Natural killer cell (primary cell): ENCODE measurements around the gene ZMIZ1. TPM values are rescaled to one million over a fixed set of nuclear protein-coding genes. Genes with fewer than 3 reads are reported as not detected.

Experiments used
- ATAC-seq, 3 donors: fragments of 150-1000 bp in 2 of 3; fragments of 200-7000 bp in 1 of 3; cut with Tn5 transposase; 1 replicate in 1 of 3; 2 replicates in 2 of 3; pipeline ENCODE4 v1.10.0; 2021; ENCODE audit warnings: mild to moderate bottlenecking in 2 of 3, moderate library complexity in 2 of 3
- DNase-seq, 2 donors: peaks; one replicate each; pipeline versions ENCODE4 v3.0.0 to v3.0.0-alpha.2; 2013 to 2021; ENCODE audit warnings: mixed read lengths in 1 of 2
- H3K27ac ChIP-seq: one replicate; pipeline ENCODE4 v1.5.1; 2013; ENCODE audit warnings: mild to moderate bottlenecking, low read length
- H3K27me3 ChIP-seq: one replicate; pipeline ENCODE4 v1.6.1; 2013; ENCODE audit warnings: low read length; ENCODE audit not compliant: control insufficient read depth, insufficient read depth
- H3K36me3 ChIP-seq: one replicate; pipeline ENCODE4 v1.6.1; 2013; ENCODE audit warnings: low read length; ENCODE audit not compliant: control insufficient read depth, insufficient read depth
- H3K4me1 ChIP-seq: one replicate; pipeline ENCODE4 v1.6.1; 2013; ENCODE audit warnings: low read length; ENCODE audit not compliant: control insufficient read depth, insufficient read depth
- H3K4me3 ChIP-seq: one replicate; pipeline ENCODE4 v1.5.1; 2013; ENCODE audit warnings: low read length
- H3K9me3 ChIP-seq: one replicate; pipeline ENCODE4 v1.6.1; 2013; ENCODE audit warnings: low read length; ENCODE audit not compliant: control insufficient read depth, insufficient read depth
- H3K27ac Mint-ChIP-seq, 2 donors: one replicate each; pipeline ENCODE4 v1.8.0; 2022; ENCODE audit warnings: mild to moderate bottlenecking in 2 of 2, mixed read lengths in 2 of 2, moderate library complexity in 1 of 2
- H3K27me3 Mint-ChIP-seq, 2 donors: one replicate each; pipeline ENCODE4 v1.8.0; 2022; ENCODE audit warnings: low read depth in 2 of 2, mixed read lengths in 2 of 2
- H3K36me3 Mint-ChIP-seq: one replicate; pipeline ENCODE4 v1.8.0; 2022; ENCODE audit warnings: mixed read lengths
- H3K4me1 Mint-ChIP-seq, 2 donors: one replicate each; pipeline ENCODE4 v1.8.0; 2022; ENCODE audit warnings: mixed read lengths in 2 of 2
- H3K4me3 Mint-ChIP-seq: one replicate; pipeline ENCODE4 v1.8.0; 2022; ENCODE audit warnings: mild to moderate bottlenecking, moderate library complexity, mixed read lengths
- H3K9me3 Mint-ChIP-seq, 2 donors: one replicate each; pipeline ENCODE4 v1.8.0; 2022; ENCODE audit warnings: mixed read lengths in 2 of 2
- WGBS: methylation state at CpG from one replicate; pipeline ENCODE4 v1.1.7; 2013; ENCODE audit warnings: missing lambda C conversion rate; ENCODE audit not compliant: insufficient coverage; 5-methylcytosine and 5-hydroxymethylcytosine counted together
- intact Hi-C: fragments of 100-400 bp; cut with micrococcal nuclease; formaldehyde crosslinking; loops from one replicate; pipeline ENCODE4 v1.14.2; 2022
- total RNA-seq, 4 donors: library from RNA; stranded (reverse); fragments of 120-200 nt in 1 of 4; gene quantifications; one replicate each; pipeline versions ENCODE4 v1.2.3 to v1.2.4, GENCODE V29; 2013 to 2022
- TF ChIP-seq, protein P1 (sequence below): fragments of 200-600 bp; IDR thresholded peaks from one replicate; pipeline ENCODE4 v1.8.0; 2022; ENCODE audit warnings: antibody characterized with exemption

The ZMIZ1 gene
- total RNA-seq, 3 donors from 2014 or later (not counting 1 experiment from before 2014, with no cell fraction given), result 36.5 to 51.5 (median 37.9) TPM

- intact Hi-C loops, result no loop called here
- H3K4me3 ChIP-seq, result no peak overlapping the region
- TF ChIP-seq, protein P1, sequence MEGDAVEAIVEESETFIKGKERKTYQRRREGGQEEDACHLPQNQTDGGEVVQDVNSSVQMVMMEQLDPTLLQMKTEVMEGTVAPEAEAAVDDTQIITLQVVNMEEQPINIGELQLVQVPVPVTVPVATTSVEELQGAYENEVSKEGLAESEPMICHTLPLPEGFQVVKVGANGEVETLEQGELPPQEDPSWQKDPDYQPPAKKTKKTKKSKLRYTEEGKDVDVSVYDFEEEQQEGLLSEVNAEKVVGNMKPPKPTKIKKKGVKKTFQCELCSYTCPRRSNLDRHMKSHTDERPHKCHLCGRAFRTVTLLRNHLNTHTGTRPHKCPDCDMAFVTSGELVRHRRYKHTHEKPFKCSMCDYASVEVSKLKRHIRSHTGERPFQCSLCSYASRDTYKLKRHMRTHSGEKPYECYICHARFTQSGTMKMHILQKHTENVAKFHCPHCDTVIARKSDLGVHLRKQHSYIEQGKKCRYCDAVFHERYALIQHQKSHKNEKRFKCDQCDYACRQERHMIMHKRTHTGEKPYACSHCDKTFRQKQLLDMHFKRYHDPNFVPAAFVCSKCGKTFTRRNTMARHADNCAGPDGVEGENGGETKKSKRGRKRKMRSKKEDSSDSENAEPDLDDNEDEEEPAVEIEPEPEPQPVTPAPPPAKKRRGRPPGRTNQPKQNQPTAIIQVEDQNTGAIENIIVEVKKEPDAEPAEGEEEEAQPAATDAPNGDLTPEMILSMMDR, result no peak
- Mint-ChIP-seq H3K4me1 (peaks cover 0 to 2% of the 10 kb centered on the region in 2 donors), H3K27me3 (peaks cover 3 to 7% of the 10 kb centered on the region in 2 donors), H3K9me3 (no peaks in the 10 kb centered on the region), H3K27ac (no peak overlapping the region), H3K36me3 (no peaks in the 10 kb centered on the region), H3K4me3 (no peak overlapping the region)
- H3K27me3 ChIP-seq, result no peaks in the 10 kb centered on the region
- DNase-seq (no peak), ATAC-seq (no peak)
- WGBS, result 89% methylated on average over 12 of the region's 12 CpGs
- no peaks in the 10 kb centered on the region for H3K4me1 ChIP-seq
- no peaks in the 10 kb centered on the region for H3K9me3 ChIP-seq
- H3K27ac ChIP-seq, result no peak overlapping the region
- no peaks in the 10 kb centered on the region for H3K36me3 ChIP-seq
Measured at GRCh38 chr10:79057481-79058275, 11.1 kb upstream of the ZMIZ1 start.

DNA sequence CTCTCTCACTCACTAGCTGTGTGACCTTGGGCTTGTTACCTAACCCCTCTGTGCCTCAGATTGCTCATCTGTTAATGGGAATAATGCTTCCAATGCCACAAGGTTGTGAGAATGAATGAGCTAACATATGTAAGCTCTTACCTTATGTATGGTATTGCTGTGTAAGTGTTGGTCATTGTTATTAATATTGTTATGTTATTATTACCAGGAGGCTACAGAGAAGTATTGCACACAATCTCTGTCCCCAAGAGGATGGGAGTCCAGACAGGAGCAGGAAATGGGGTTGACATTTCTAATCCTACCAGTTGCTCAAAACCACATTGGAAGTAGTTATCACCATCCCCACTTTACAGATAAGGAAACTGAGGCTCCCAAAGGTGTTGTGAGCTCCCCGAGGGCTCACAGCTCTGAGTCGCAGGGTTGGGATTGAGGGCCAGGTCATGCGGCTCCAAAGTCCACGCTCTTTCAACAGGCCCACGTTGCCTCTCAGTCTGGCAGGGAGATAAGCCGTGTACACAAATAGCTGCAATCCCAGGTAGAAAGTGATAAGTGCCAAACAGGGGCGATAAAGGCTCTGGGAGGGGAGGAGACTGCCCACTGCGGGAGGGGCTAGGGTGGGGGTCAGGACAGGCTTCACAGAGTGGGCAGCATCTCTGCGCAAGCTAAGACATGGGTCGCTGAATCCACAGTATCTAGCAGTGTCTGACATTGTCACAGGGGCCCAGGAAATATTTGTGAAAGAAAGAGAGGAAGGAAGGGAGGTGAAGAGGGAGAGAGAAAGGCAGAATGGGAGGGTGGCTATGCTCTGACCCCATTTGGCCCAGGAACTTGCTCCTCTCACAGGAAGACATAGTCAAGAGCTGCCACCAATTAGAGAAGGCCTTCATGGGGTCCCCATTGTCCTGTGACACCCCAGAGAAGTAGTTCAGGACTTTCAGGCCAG lies 9.6 kb upstream of the ZMIZ1 start:
- DNase-seq (no peak), ATAC-seq (no peak)
- no peak overlapping the region for H3K4me3 ChIP-seq
- H3K27ac ChIP-seq, result no peak overlapping the region
- H3K27ac Mint-ChIP-seq, result no peak overlapping the region
- no peaks in the 10 kb centered on the region for H3K9me3 Mint-ChIP-seq
- no peaks in the 10 kb centered on the region for H3K9me3 ChIP-seq
- H3K27me3 Mint-ChIP-seq, result peaks cover 3 to 7% of the 10 kb centered on the region in 2 donors
- TF ChIP-seq, protein P1, result no peak
- H3K4me1 ChIP-seq, result peaks cover 10% of the 10 kb centered on the region
- H3K4me1 Mint-ChIP-seq, result peaks cover 0 to 12% of the 10 kb centered on the region in 2 donors
- no peak overlapping the region for H3K4me3 Mint-ChIP-seq
- H3K36me3 ChIP-seq, result no peaks in the 10 kb centered on the region
- intact Hi-C loops, result no loop called here
- H3K27me3 ChIP-seq, result no peaks in the 10 kb centered on the region
- no peaks in the 10 kb centered on the region for H3K36me3 Mint-ChIP-seq
- 92% methylated on average over 10 of the region's 10 CpGs for WGBS

- no peak for ATAC-seq
- Mint-ChIP-seq H3K27ac (no peak overlapping the region), H3K9me3 (no peaks in the 10 kb centered on the region), H3K27me3 (peaks cover 3 to 7% of the 10 kb centered on the region in 2 donors), H3K4me1 (peaks cover 0 to 17% of the 10 kb centered on the region in 2 donors), H3K4me3 (no peak overlapping the region), H3K36me3 (no peaks in the 10 kb centered on the region)
- WGBS, result 86% methylated on average over 11 of the region's 11 CpGs
- H3K9me3 ChIP-seq, result no peaks in the 10 kb centered on the region
- no peaks in the 10 kb centered on the region for H3K36me3 ChIP-seq
- no peaks in the 10 kb centered on the region for H3K27me3 ChIP-seq
- intact Hi-C loops, result no loop called here
- TF ChIP-seq, protein P1, result no peak
- no peak for DNase-seq
- H3K4me1 ChIP-seq, result peaks cover 15% of the 10 kb centered on the region
- H3K4me3 ChIP-seq, result no peak overlapping the region
- H3K27ac ChIP-seq, result no peak overlapping the region
Measured at GRCh38 chr10:79059859-79060379, 8.8 kb upstream of the ZMIZ1 start.
